ENCODE measurements around the gene CDK2AP2.
A peak's percentile ranks its signal among the peaks of the same experiment; 100 is the strongest.
"Not testable (repeated sequence)": the region's sequence is repeated elsewhere in the genome, so short reads cannot be mapped to it uniquely, and the experiment has no call there.

The CDK2AP2 gene

DNA sequence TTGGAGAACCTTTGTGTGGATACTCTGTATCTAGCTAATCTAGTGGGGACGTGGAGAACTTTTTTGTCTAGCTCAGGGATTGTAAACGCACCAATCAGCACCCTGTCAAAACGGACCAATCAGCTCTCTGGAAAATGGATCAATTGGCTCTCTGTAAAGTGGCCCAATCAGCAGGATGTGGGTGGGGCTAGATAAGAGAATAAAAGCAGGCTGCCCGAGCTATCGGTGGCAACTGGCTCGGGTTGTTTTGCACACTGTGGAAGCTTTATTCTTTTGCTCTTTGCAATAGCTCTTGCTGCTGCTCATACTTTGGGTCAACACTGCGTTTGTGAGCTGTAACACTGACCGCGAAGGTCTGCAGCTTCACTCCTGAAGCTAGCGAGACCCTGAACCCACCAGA is 31.3 kb downstream of the CDK2AP2 start:
- H3K36me3 ChIP-seq (ENCODE audit: control insufficient read depth in 1 of 2, insufficient read depth in 2 of 2, low read depth in 1 of 2, low read length in 2 of 2); H2BK5ac ChIP-seq (ENCODE audit: low read depth, low read length, poor library complexity, severe bottlenecking); H3K23ac ChIP-seq (ENCODE audit: low read length in 2 of 2); H3K4me3 ChIP-seq (ENCODE audit: insufficient read depth in 1 of 2, low read depth in 1 of 2, low read length in 2 of 2); H2BK15ac ChIP-seq (ENCODE audit: low read depth, poor library complexity, severe bottlenecking); H3K18ac ChIP-seq (ENCODE audit: low read depth in 1 of 2, low read length in 2 of 2); H3K27ac ChIP-seq (ENCODE audit: low read length, poor library complexity, severe bottlenecking); H3K9ac ChIP-seq (ENCODE audit: low read length); H2BK12ac ChIP-seq (ENCODE audit: low read length in 2 of 2); H3K79me1 ChIP-seq (replicated peaks; ENCODE audit: low read length, poor library complexity, severe bottlenecking); H4K91ac ChIP-seq (ENCODE audit: low read length); H3K4me2 ChIP-seq (ENCODE audit: low read length, poor library complexity, severe bottlenecking); H3K4me1 ChIP-seq (ENCODE audit: control insufficient read depth, insufficient read depth, low read depth, low read length); H3K27me3 ChIP-seq (ENCODE audit: control insufficient read depth in 1 of 2, insufficient read depth in 1 of 2, low read length in 2 of 2); H2AK5ac ChIP-seq (ENCODE audit: low read length, severe bottlenecking); H3K9me3 ChIP-seq (ENCODE audit: control insufficient read depth, low read length); H2AFZ ChIP-seq (ENCODE audit: low read depth, low read length); DNase-seq; H3K4ac ChIP-seq (ENCODE audit: low read depth in 1 of 2, low read length in 2 of 2); H2BK120ac ChIP-seq (ENCODE audit: low read depth, low read length); H3K14ac ChIP-seq (ENCODE audit: low read length in 2 of 2): not testable (repeated sequence)
- WGBS, result 94% methylated on average over 10 of the region's 10 CpGs
- peak overlapping the region; percentile 6 for H4K8ac ChIP-seq (ENCODE audit: low read length)

DNA sequence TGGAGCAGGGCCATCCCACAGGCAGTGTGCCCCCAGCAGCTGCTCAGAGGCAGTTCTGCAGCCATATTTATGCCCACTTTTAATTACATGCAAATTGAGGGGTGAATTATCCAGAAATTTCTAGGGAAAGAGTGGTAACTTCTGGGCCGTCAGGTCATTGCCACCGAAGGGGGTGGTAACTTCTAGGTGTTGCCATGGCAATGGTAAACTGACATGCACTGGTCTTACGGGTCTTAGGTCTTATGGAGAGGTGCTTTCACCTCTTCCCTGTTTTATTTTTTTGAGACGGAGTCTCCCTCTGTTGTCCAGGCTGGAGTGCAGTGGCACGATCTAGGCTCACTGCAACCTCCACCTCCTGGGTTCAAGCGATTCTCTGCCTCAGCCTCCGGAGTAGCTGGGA is 35.1 kb downstream of the CDK2AP2 start:
- no peak overlapping the region for H2AK5ac ChIP-seq (ENCODE audit: low read length, severe bottlenecking)
- H3K36me3 ChIP-seq (ENCODE audit: control insufficient read depth in 1 of 2, insufficient read depth in 2 of 2, low read depth in 1 of 2, low read length in 2 of 2), result no peaks in the 10 kb centered on the region
- WGBS, result 87% methylated on average over 7 of the region's 7 CpGs
- H2BK5ac ChIP-seq (ENCODE audit: low read depth, low read length, poor library complexity, severe bottlenecking), result no peak overlapping the region
- H2AFZ ChIP-seq (ENCODE audit: low read depth, low read length), result no peak overlapping the region
- no peak overlapping the region for H3K4ac ChIP-seq (ENCODE audit: low read depth in 1 of 2, low read length in 2 of 2)
- no peak overlapping the region for H4K91ac ChIP-seq (ENCODE audit: low read length)
- no peak overlapping the region for H2BK120ac ChIP-seq (ENCODE audit: low read depth, low read length)
- no peaks in the 10 kb centered on the region for H3K27me3 ChIP-seq (ENCODE audit: control insufficient read depth in 1 of 2, insufficient read depth in 1 of 2, low read length in 2 of 2)
- H3K79me1 ChIP-seq (replicated peaks; ENCODE audit: low read length, poor library complexity, severe bottlenecking), result peaks cover 4% of the 10 kb centered on the region
- no peak for DNase-seq
- no peak overlapping the region for H3K14ac ChIP-seq (ENCODE audit: low read length in 2 of 2)
- no peak overlapping the region for H3K27ac ChIP-seq (ENCODE audit: low read length, poor library complexity, severe bottlenecking)
- no peak overlapping the region for H3K23ac ChIP-seq (ENCODE audit: low read length in 2 of 2)
- H3K4me3 ChIP-seq (ENCODE audit: insufficient read depth in 1 of 2, low read depth in 1 of 2, low read length in 2 of 2), result no peak overlapping the region
- no peak overlapping the region for H4K8ac ChIP-seq (ENCODE audit: low read length)
- H3K18ac ChIP-seq (ENCODE audit: low read depth in 1 of 2, low read length in 2 of 2), result no peak overlapping the region
- H2BK12ac ChIP-seq (ENCODE audit: low read length in 2 of 2), result no peak overlapping the region
- no peaks in the 10 kb centered on the region for H3K9me3 ChIP-seq (ENCODE audit: control insufficient read depth, low read length)
- no peak overlapping the region for H3K9ac ChIP-seq (ENCODE audit: low read length)
- peaks cover 7% of the 10 kb centered on the region for H3K4me1 ChIP-seq (ENCODE audit: control insufficient read depth, insufficient read depth, low read depth, low read length)
- H2BK15ac ChIP-seq (ENCODE audit: low read depth, poor library complexity, severe bottlenecking), result no peak overlapping the region
- no peak overlapping the region for H3K4me2 ChIP-seq (ENCODE audit: low read length, poor library complexity, severe bottlenecking)

DNA sequence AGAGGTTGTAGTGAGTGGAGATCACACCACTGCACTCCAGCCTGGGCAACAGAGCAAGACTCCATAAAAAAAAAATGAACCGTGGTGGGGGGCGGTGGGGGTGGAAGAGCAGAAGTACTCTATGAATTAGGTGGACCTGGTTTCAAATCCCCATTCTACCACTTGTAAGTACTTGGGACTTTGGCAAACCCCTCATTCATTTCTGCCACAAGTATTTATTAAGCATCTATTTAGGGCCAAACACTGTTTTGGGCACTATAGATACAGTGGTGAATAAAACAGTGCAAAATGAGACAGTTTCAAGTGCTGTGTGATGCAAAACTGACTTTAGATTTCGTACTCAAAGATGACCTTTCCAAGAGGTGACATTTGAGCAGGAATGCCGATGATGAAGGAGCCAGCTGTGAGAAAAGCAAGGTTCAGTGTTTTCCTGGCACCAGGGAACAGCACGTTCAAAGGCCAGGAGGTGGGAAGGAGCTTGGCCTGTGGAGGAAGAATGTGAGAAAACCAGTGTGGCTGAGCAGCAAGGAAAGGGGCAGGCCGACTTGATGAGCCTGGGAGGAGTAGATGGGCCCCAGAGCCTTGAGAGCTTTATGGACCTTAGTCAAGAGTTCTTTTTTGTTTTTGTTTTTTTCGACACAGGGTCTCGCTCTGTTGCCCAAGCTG is 37.5 kb downstream of the CDK2AP2 start:
- Histone ChIP-seq H4K8ac (ENCODE audit: low read length) (peak overlapping the region; percentile 16), H2BK120ac (ENCODE audit: low read depth, low read length) (no peak overlapping the region), H3K27ac (ENCODE audit: low read length, poor library complexity, severe bottlenecking) (no peak overlapping the region), H3K4me2 (ENCODE audit: low read length, poor library complexity, severe bottlenecking) (no peak overlapping the region), H2AFZ (ENCODE audit: low read depth, low read length) (no peak overlapping the region), H3K4me3 (ENCODE audit: insufficient read depth in 1 of 2, low read depth in 1 of 2, low read length in 2 of 2) (no peak overlapping the region), H3K79me1 (replicated peaks; ENCODE audit: low read length, poor library complexity, severe bottlenecking) (peaks cover 14% of the 10 kb centered on the region), H3K4me1 (ENCODE audit: control insufficient read depth, insufficient read depth, low read depth, low read length) (peaks cover 18% of the 10 kb centered on the region), H2BK12ac (ENCODE audit: low read length in 2 of 2) (no peak overlapping the region), H2BK5ac (ENCODE audit: low read depth, low read length, poor library complexity, severe bottlenecking) (no peak overlapping the region), H2AK5ac (ENCODE audit: low read length, severe bottlenecking) (no peak overlapping the region), H3K23ac (ENCODE audit: low read length in 2 of 2) (no peak overlapping the region), H3K9me3 (ENCODE audit: control insufficient read depth, low read length) (no peaks in the 10 kb centered on the region), H3K27me3 (ENCODE audit: control insufficient read depth in 1 of 2, insufficient read depth in 1 of 2, low read length in 2 of 2) (no peaks in the 10 kb centered on the region), H3K4ac (ENCODE audit: low read depth in 1 of 2, low read length in 2 of 2) (no peak overlapping the region), H4K91ac (ENCODE audit: low read length) (no peak overlapping the region), H2BK15ac (ENCODE audit: low read depth, poor library complexity, severe bottlenecking) (no peak overlapping the region), H3K36me3 (ENCODE audit: control insufficient read depth in 1 of 2, insufficient read depth in 2 of 2, low read depth in 1 of 2, low read length in 2 of 2) (peaks cover 9 to 13% of the 10 kb centered on the region in 2 experiments), H3K18ac (ENCODE audit: low read depth in 1 of 2, low read length in 2 of 2) (no peak overlapping the region), H3K9ac (ENCODE audit: low read length) (no peak overlapping the region), H3K14ac (ENCODE audit: low read length in 2 of 2) (no peak overlapping the region)
- 76% methylated on average over 6 of the region's 8 CpGs for WGBS
- DNase-seq, result no peak

DNA sequence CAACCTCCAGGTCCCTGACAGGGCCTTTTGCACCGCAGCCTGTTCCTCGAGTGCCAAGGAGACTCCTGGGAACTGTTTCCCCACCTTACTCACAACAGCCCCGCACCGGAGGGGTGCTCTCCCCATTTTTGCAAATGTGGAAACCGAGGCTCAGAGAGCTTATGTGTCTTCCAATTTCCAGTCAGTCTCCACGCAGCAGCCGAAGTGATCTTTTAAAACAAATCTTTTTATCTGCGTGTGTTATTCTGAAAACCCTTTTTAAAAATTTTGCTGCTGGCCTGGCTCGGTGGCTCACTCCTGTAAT is 38.5 kb downstream of the CDK2AP2 start:
- Histone ChIP-seq H4K8ac (ENCODE audit: low read length) (peak overlapping the region; percentile 98), H2BK12ac (ENCODE audit: low read length in 2 of 2) (no peak overlapping the region), H3K9me3 (ENCODE audit: control insufficient read depth, low read length) (no peaks in the 10 kb centered on the region), H3K27me3 (ENCODE audit: control insufficient read depth in 1 of 2, insufficient read depth in 1 of 2, low read length in 2 of 2) (no peaks in the 10 kb centered on the region), H3K36me3 (ENCODE audit: control insufficient read depth in 1 of 2, insufficient read depth in 2 of 2, low read depth in 1 of 2, low read length in 2 of 2) (peaks cover 13% of the 10 kb centered on the region in 2 experiments), H3K4me1 (ENCODE audit: control insufficient read depth, insufficient read depth, low read depth, low read length) (peaks cover 24% of the 10 kb centered on the region), H3K18ac (ENCODE audit: low read depth in 1 of 2, low read length in 2 of 2) (peak overlapping the region; percentile 69 to 89), H3K79me1 (replicated peaks; ENCODE audit: low read length, poor library complexity, severe bottlenecking) (peaks cover 17% of the 10 kb centered on the region), H2AK5ac (ENCODE audit: low read length, severe bottlenecking) (peak overlapping the region; percentile 5), H3K27ac (ENCODE audit: low read length, poor library complexity, severe bottlenecking) (peak overlapping the region; percentile 61), H2BK5ac (ENCODE audit: low read depth, low read length, poor library complexity, severe bottlenecking) (no peak overlapping the region), H2BK15ac (ENCODE audit: low read depth, poor library complexity, severe bottlenecking) (peak overlapping the region; percentile 26), H3K4ac (ENCODE audit: low read depth in 1 of 2, low read length in 2 of 2) (peak overlapping the region in 1 of 2 experiments; percentile 60), H2AFZ (ENCODE audit: low read depth, low read length) (peak overlapping the region; percentile 66), H4K91ac (ENCODE audit: low read length) (peak overlapping the region; percentile 89), H3K4me2 (ENCODE audit: low read length, poor library complexity, severe bottlenecking) (peak overlapping the region; percentile 79), H2BK120ac (ENCODE audit: low read depth, low read length) (no peak overlapping the region), H3K9ac (ENCODE audit: low read length) (peak overlapping the region; percentile 94), H3K23ac (ENCODE audit: low read length in 2 of 2) (no peak overlapping the region), H3K14ac (ENCODE audit: low read length in 2 of 2) (no peak overlapping the region), H3K4me3 (ENCODE audit: insufficient read depth in 1 of 2, low read depth in 1 of 2, low read length in 2 of 2) (peak overlapping the region; percentile 55 to 88)
- 45% methylated on average over 9 of the region's 9 CpGs for WGBS
- DNase-seq, result no peak
